ENCODE results near the gene CFAP43. TPM values are rescaled to one million over a fixed set of nuclear protein-coding genes. Genes with fewer than 3 reads are reported as not detected.
A peak's percentile ranks its signal among the peaks of the same experiment; 100 is the strongest.

The CFAP43 gene
- under 1 TPM in 1 of 2 donors, not detected in 1; 0.29 TPM for total RNA-seq
- long read RNA-seq = 0 reads

- ATAC-seq = peak; percentile 100
- intact Hi-C loops (cut with DNase I) = no loop called here
- DNase-seq = peak; percentile 98
Observed at GRCh38 chr10:104231784-104232612, at the start of gene CFAP43. CFAP43 (minus strand) TSS chr10:104232364; CDS start chr10:104232246, 118 bp downstream.

- intact Hi-C loops (cut with DNase I) = no loop called here
- DNase-seq = no peak
- no peak for ATAC-seq
Observed at GRCh38 chr10:104281694-104282093, 49.5 kb upstream of the CFAP43 start.

- ATAC-seq (no peak), DNase-seq (no peak)
- intact Hi-C loops (cut with DNase I) = no loop called here
Observed at GRCh38 chr10:104279550-104280259, 47.5 kb upstream of the CFAP43 start.

- intact Hi-C loops (cut with DNase I) = no loop called here
- DNase-seq (no peak), ATAC-seq (no peak)
Observed at GRCh38 chr10:104277785-104278184, 45.6 kb upstream of the CFAP43 start.

- ATAC-seq (no peak), DNase-seq (no peak)
- intact Hi-C loops (cut with DNase I) = no loop called here
Observed at GRCh38 chr10:104276192-104276591, 44.0 kb upstream of the CFAP43 start.

GRCh38 chr10:104274762-104275721 is 42.9 kb upstream of the CFAP43 start:
- DNase-seq (peak; percentile 39), ATAC-seq (peak; percentile 73 to 83)
- intact Hi-C loops (cut with DNase I) = no loop called here

GRCh38 chr10:104273899-104274575 is 41.9 kb upstream of the CFAP43 start:
- ATAC-seq (no peak), DNase-seq (no peak)
- intact Hi-C loops (cut with DNase I) = no loop called here

GRCh38 chr10:104273286-104273685 is 41.1 kb upstream of the CFAP43 start:
- intact Hi-C loops (cut with DNase I) = no loop called here
- DNase-seq (no peak), ATAC-seq (no peak)

GRCh38 chr10:104268713-104269645 is 36.8 kb upstream of the CFAP43 start, which contains the start of gene GSTO2:
GSTO2 (plus strand) TSS chr10:104269184; CDS start chr10:104274916, 5,732 bp downstream.
- DNase-seq = peak; percentile 100
- intact Hi-C loops (cut with DNase I) = loop anchor here in 1 of 2 donors (5.0 kb wide), 1 partner anchor 497 kb away; no protein-coding TSS in a partner anchor
- ATAC-seq = peak; percentile 100

- intact Hi-C loops (cut with DNase I) = loop anchor here in 1 of 2 donors (5.0 kb wide), 1 partner anchor 496 kb away; no protein-coding TSS in a partner anchor
- DNase-seq (no peak), ATAC-seq (peak in 1 of 2 donors; percentile 2)
Observed at GRCh38 chr10:104268405-104268712, 36.2 kb upstream of the CFAP43 start.

- intact Hi-C loops (cut with DNase I) = loop anchor here in 1 of 2 donors (5.0 kb wide), 1 partner anchor 496 kb away; no protein-coding TSS in a partner anchor
- no peak for ATAC-seq
- DNase-seq = no peak
Observed at GRCh38 chr10:104267721-104268404, 35.7 kb upstream of the CFAP43 start.

- ATAC-seq (no peak), DNase-seq (no peak)
- intact Hi-C loops (cut with DNase I) = loop anchor here in 1 of 2 donors (5.0 kb wide), 1 partner anchor 492 kb away; no protein-coding TSS in a partner anchor
Observed at GRCh38 chr10:104264783-104265182, 32.6 kb upstream of the CFAP43 start.

- DNase-seq = no peak
Observed at GRCh38 chr10:104262055-104262454, 29.9 kb upstream of the CFAP43 start.

GRCh38 chr10:104260775-104261115 is 28.6 kb upstream of the CFAP43 start:
- intact Hi-C loops (cut with DNase I) = no loop called here
- ATAC-seq (peak in 1 of 2 donors; percentile 55), DNase-seq (no peak)

More at GRCh38 chr10:104262055-104262454, 29.9 kb upstream of the CFAP43 start:
- intact Hi-C loops (cut with DNase I) = no loop called here
- ATAC-seq = peak; percentile 64 to 75

GRCh38 chr10:104259999-104260774 is 28.0 kb upstream of the CFAP43 start:
- ATAC-seq (peak; percentile 47 to 68), DNase-seq (peak; percentile 33)
- intact Hi-C loops (cut with DNase I) = no loop called here

- DNase-seq = no peak
- intact Hi-C loops (cut with DNase I) = no loop called here
- ATAC-seq = no peak
Observed at GRCh38 chr10:104259456-104259855, 27.3 kb upstream of the CFAP43 start.
